Gastroesophageal sphincter (tissue), 4 donors: ENCODE measurements around the gene BCDIN3D. TPM values are rescaled to one million over a fixed set of nuclear protein-coding genes. Genes with fewer than 3 reads are reported as not detected.
"Not testable (repeated sequence)": the region's sequence is repeated elsewhere in the genome, so short reads cannot be mapped to it uniquely, and the experiment has no call there.

Source experiments
- ATAC-seq: fragments of 150-250 bp; one replicate; pipeline ENCODE4 v1.9.1; 2016; ENCODE audit warnings: mild to moderate bottlenecking, moderate library complexity
- H3K27ac ChIP-seq, 4 donors: fragments of 200-600 bp; sonication (generic) in 3 of 4; 1 replicate in 3 of 4; 2 replicates in 1 of 4; pipeline ENCODE4 v1.5.1; 2016 to 2019
- H3K27me3 ChIP-seq: fragments of 200-600 bp; sonication (generic); one replicate; pipeline ENCODE4 v1.5.1; 2019
- H3K36me3 ChIP-seq, 2 donors: fragments of 200-600 bp; sonication (generic); one replicate each; pipeline ENCODE4 v1.5.1; 2019; ENCODE audit warnings: control low read depth in 1 of 2
- H3K4me1 ChIP-seq, 3 donors: fragments of 200-600 bp; sonication (generic); 1 replicate in 2 of 3; 2 replicates in 1 of 3; pipeline ENCODE4 v1.5.1; 2016 to 2019; ENCODE audit warnings: control low read depth in 2 of 3
- H3K4me3 ChIP-seq, 2 donors: fragments of 200-600 bp; sonication (generic); one replicate each; pipeline ENCODE4 v1.5.1; 2019; ENCODE audit warnings: mild to moderate bottlenecking in 1 of 2, moderate library complexity in 1 of 2
- H3K9me3 ChIP-seq, 3 donors: fragments of 200-600 bp; sonication (generic); one replicate each; pipeline ENCODE4 v1.5.1; 2017 to 2019; ENCODE audit warnings: control low read depth in 2 of 3
- EP300 ChIP-seq: sonication (generic); formaldehyde crosslinking; IDR thresholded peaks from one replicate; pipeline ENCODE4 v1.6.1; 2017; ENCODE audit warnings: antibody characterized with exemption, mild to moderate bottlenecking
- POLR2A ChIP-seq, 2 donors: fragments of 450-650 bp; IDR thresholded peaks; one replicate each; pipeline ENCODE4 v1.6.1; 2017; ENCODE audit warnings: antibody characterized with exemption in 2 of 2, mild to moderate bottlenecking in 2 of 2, moderate library complexity in 1 of 2
- POLR2AphosphoS5 ChIP-seq: sonication (generic); formaldehyde crosslinking; IDR thresholded peaks from one replicate; pipeline ENCODE4 v1.6.1; 2017; ENCODE audit warnings: antibody characterized with exemption
- whole genome bisulfite sequencing, 2 donors: methylation state at CpG; one replicate each; pipeline ENCODE4 v1.1.5; 2018; ENCODE audit warnings: low coverage in 1 of 2; 5-methylcytosine and 5-hydroxymethylcytosine counted together
- total RNA-seq, 4 donors: library from RNA; depleted of rRNA; stranded (reverse); fragments of >200 nt; gene quantifications; one replicate each; pipeline ENCODE4 v1.1.0, GENCODE V29; 2016
- TF ChIP-seq, protein P1 (sequence below), 4 experiments: fragments of 200-600 bp in 2 of 4; fragments of 450-650 bp in 2 of 4; sonication (generic) in 1 of 4; IDR thresholded peaks; one replicate each; pipeline ENCODE4 v1.5.1; 2017 to 2019; ENCODE audit warnings: antibody characterized with exemption in 4 of 4, mild to moderate bottlenecking in 2 of 4, moderate library complexity in 2 of 4

Gene BCDIN3D
- total RNA-seq, 4 donors from 2014 or later, result 2.6 to 4.7 (median 3.4) TPM

DNA sequence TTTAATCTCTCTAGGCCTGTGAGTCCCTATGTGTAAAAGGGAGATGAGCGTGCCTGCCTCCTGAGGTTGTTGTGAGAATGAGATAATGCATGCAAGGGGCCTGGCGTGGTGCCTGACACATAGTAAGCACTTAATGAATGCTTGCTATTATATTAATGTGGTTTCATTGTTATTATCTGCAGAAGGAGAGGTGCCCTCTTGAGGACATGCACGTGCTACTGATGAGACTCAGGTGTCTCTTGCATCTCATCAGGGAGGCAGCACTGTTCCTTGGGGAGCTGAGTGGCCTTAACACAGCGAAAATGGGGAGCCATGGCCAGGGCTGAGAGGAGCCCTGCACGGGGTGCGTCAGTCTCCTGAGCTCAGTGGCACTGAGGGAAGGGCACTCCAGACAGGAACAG lies 29.9 kb upstream of the BCDIN3D start:
- no peak for TF ChIP-seq POLR2A (IDR thresholded peaks at IDR 0.05)
- TF ChIP-seq EP300, result no peak
- TF ChIP-seq, protein P1, sequence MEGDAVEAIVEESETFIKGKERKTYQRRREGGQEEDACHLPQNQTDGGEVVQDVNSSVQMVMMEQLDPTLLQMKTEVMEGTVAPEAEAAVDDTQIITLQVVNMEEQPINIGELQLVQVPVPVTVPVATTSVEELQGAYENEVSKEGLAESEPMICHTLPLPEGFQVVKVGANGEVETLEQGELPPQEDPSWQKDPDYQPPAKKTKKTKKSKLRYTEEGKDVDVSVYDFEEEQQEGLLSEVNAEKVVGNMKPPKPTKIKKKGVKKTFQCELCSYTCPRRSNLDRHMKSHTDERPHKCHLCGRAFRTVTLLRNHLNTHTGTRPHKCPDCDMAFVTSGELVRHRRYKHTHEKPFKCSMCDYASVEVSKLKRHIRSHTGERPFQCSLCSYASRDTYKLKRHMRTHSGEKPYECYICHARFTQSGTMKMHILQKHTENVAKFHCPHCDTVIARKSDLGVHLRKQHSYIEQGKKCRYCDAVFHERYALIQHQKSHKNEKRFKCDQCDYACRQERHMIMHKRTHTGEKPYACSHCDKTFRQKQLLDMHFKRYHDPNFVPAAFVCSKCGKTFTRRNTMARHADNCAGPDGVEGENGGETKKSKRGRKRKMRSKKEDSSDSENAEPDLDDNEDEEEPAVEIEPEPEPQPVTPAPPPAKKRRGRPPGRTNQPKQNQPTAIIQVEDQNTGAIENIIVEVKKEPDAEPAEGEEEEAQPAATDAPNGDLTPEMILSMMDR (IDR thresholded peaks at IDR 0.05), result no peak
- no peak for TF ChIP-seq POLR2AphosphoS5
- H3K4me1 ChIP-seq, result peaks cover 0 to 23% (median 13%) of the 10 kb centered on the region in 3 donors
- H3K36me3 ChIP-seq, result no peaks in the 10 kb centered on the region
- 71 to 80% methylated on average over 4 to 6 of the region's 6 CpGs for WGBS, 2 donors
- no peak overlapping the region for H3K27ac ChIP-seq
- peaks cover 6% of the 10 kb centered on the region for H3K27me3 ChIP-seq
- no peaks in the 10 kb centered on the region for H3K9me3 ChIP-seq
- ATAC-seq, result no peak
- no peak overlapping the region for H3K4me3 ChIP-seq

DNA sequence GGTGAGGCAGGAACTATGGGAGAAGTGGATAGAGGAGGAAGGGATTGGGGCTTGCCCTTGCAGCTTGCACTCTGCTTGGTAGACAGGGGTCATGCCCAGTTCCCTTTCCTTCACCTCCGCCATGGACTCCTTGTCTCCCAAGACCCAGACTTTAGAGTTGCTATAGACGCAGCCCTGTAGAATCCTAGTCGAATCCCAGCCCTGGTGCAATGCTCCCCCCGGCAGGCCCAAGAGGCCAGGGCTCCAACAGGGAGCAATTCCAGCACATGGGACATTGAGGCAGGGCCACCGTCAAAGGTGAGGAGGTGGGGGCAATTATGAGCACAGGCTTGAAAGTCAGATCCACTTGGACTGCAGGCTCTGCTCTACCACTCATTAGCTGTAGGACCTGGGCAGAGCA lies 29.5 kb upstream of the BCDIN3D start:
- H3K27me3 ChIP-seq, result peaks cover 6% of the 10 kb centered on the region
- H3K9me3 ChIP-seq, result no peaks in the 10 kb centered on the region
- peaks cover 0 to 27% (median 15%) of the 10 kb centered on the region in 3 donors for H3K4me1 ChIP-seq
- WGBS, 2 donors, result 89 to 100% methylated on average over 2 to 5 of the region's 5 CpGs
- no peak overlapping the region for H3K4me3 ChIP-seq
- H3K36me3 ChIP-seq, result no peaks in the 10 kb centered on the region
- TF ChIP-seq EP300 (no peak), POLR2A (IDR thresholded peaks at IDR 0.05) (no peak), POLR2AphosphoS5 (no peak)
- TF ChIP-seq, protein P1 (IDR thresholded peaks at IDR 0.05), result no peak
- no peak overlapping the region for H3K27ac ChIP-seq
- ATAC-seq, result no peak

DNA sequence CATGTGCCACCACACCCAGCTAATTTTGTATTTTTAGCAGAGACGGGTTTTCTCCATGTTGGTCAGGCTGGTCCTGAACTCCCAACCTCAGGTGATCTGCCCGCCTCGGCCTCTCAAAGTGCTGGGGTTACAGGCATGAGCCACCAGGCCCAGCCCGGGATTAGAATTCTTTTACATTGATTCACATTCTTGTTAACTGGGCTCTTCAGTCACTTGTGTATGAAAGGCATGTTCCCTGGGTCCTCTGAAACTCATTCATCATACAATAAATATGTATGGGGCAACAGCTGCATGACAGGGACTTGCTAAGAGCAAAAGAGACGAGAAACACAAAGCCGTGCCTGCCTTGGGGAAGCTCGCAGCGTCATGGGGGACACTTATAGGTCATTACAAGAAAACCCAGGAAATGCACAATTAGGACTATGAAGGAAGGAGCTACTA lies 28.9 kb upstream of the BCDIN3D start:
- H3K27me3 ChIP-seq, ATAC-seq, H3K4me3 ChIP-seq, H3K27ac ChIP-seq, H3K9me3 ChIP-seq, H3K36me3 ChIP-seq: not testable (repeated sequence)
- peaks cover 0 to 33% (median 15%) of the 10 kb centered on the region in 3 donors for H3K4me1 ChIP-seq
- WGBS, 2 donors, result 80 to 89% methylated on average over 3 to 4 of the region's 8 CpGs

DNA sequence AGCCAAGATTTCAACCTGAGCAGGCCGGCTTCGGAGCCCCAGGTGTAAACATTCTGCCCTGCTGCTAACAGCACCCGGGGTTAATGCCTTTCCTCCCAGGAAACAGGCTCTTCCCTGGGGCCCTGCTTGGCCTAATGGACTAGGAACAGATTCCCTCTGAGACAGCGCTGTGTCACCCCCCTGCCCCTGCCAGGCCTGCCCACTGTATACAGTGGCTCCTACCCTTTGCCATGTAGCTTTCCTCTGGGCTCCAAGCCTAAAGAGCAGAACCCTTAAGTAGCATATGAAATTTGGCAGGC lies 28.3 kb upstream of the BCDIN3D start:
- WGBS, 2 donors, result 87 to 95% methylated on average over 3 to 4 of the region's 4 CpGs
- no peak overlapping the region for H3K27ac ChIP-seq
- peaks cover 6% of the 10 kb centered on the region for H3K27me3 ChIP-seq

DNA sequence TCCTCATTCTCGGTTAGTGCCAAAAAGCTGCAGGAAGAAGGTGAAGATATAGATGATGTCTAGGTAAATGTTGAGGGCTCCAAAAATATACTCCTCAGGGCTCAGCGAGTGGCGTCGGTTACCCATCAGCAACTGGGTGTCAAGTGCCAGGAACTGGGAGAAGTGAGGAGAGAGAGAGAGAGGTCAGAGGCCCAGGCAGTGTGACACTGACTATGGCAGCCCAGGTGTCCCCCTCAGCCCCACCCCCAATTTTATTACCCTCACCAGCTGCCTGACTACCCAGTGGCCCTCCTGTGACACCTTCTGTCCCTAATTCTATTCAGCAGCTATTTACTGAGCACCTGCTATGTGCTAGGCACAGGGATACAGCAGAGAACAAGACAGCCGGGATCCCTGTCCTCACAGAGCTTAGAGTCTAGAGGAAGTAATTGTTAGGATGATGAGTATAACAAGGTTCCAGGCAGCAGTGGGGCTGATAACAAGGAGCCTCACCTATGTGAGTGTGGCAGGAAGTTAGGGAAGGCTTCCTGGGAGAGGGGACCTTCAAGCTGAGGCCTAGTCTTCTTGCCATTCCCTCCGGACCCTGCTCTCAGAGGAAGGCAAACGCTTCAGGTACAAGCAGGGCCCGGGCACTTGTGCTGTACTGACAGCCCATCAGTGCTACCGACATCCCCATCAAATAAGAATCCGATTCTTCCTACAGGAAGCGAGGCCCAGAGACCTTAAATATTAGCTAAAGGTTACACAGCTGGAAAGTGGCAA lies 27.8 kb upstream of the BCDIN3D start:
- peaks cover 6% of the 10 kb centered on the region for H3K27me3 ChIP-seq
- H3K4me3 ChIP-seq, result no peak overlapping the region
- peaks cover 0 to 34% (median 15%) of the 10 kb centered on the region in 3 donors for H3K4me1 ChIP-seq
- no peaks in the 10 kb centered on the region for H3K36me3 ChIP-seq
- WGBS, 2 donors, result 91 to 96% methylated on average over 4 to 6 of the region's 11 CpGs
- TF ChIP-seq POLR2AphosphoS5 (no peak), POLR2A (IDR thresholded peaks at IDR 0.05) (no peak), EP300 (no peak)
- TF ChIP-seq, protein P1 (IDR thresholded peaks at IDR 0.05), result no peak
- ATAC-seq, result no peak
- H3K9me3 ChIP-seq, result no peaks in the 10 kb centered on the region
- H3K27ac ChIP-seq, result no peak overlapping the region

More for the DNA sequence above, 28.3 kb upstream of the BCDIN3D start:
- no peak for ATAC-seq
- no peaks in the 10 kb centered on the region for H3K36me3 ChIP-seq
- no peaks in the 10 kb centered on the region for H3K9me3 ChIP-seq
- no peak overlapping the region for H3K4me3 ChIP-seq
- peaks cover 0 to 34% (median 15%) of the 10 kb centered on the region in 3 donors for H3K4me1 ChIP-seq
- no peak for TF ChIP-seq EP300
- TF ChIP-seq, protein P1 (IDR thresholded peaks at IDR 0.05), result no peak
- no peak for TF ChIP-seq POLR2AphosphoS5
- no peak for TF ChIP-seq POLR2A (IDR thresholded peaks at IDR 0.05)
